Endothelial cell (in vitro differentiated cells): ENCODE results near the gene TMEM221. TPM values are rescaled to one million over a fixed set of nuclear protein-coding genes. Genes with fewer than 3 reads are reported as not detected.

Experiments
- DNase-seq: peaks from one replicate; pipeline ENCODE4 v3.0.0; 2021; ENCODE audit warnings: low spot score
- H3K27ac Mint-ChIP-seq: one replicate; pipeline ENCODE4 v1.8.0; 2021; ENCODE audit warnings: mixed read lengths, inconsistent platforms; ENCODE audit not compliant: unreplicated experiment
- H3K27me3 Mint-ChIP-seq: one replicate; pipeline ENCODE4 v1.8.0; 2021; ENCODE audit warnings: mild to moderate bottlenecking, moderate library complexity, mixed read lengths, inconsistent platforms; ENCODE audit not compliant: unreplicated experiment
- H3K36me3 Mint-ChIP-seq: one replicate; pipeline ENCODE4 v1.8.0; 2021; ENCODE audit warnings: mild to moderate bottlenecking, low read depth, mixed read lengths, inconsistent platforms; ENCODE audit not compliant: unreplicated experiment
- H3K4me1 Mint-ChIP-seq: one replicate; pipeline ENCODE4 v1.8.0; 2021; ENCODE audit warnings: mild to moderate bottlenecking, mixed read lengths, inconsistent platforms; ENCODE audit not compliant: unreplicated experiment
- H3K4me3 Mint-ChIP-seq: one replicate; pipeline ENCODE4 v1.8.0; 2021; ENCODE audit warnings: mild to moderate bottlenecking, mixed read lengths, inconsistent platforms; ENCODE audit not compliant: unreplicated experiment
- H3K9me3 Mint-ChIP-seq: one replicate; pipeline ENCODE4 v1.8.0; 2021; ENCODE audit warnings: mixed read lengths, inconsistent platforms; ENCODE audit not compliant: unreplicated experiment
- CTCF ChIP-seq: fragments of 200-600 bp; sonication (generic); IDR thresholded peaks from one replicate; pipeline ENCODE4 v1.5.0; 2021; ENCODE audit warnings: antibody characterized with exemption; ENCODE audit not compliant: unreplicated experiment
- total RNA-seq: library from RNA; stranded (reverse); fragmentation: NEBNext Ultra II Directional; extraction: Animal tissue kit (Norgen Biotek cat#: 25700); gene quantifications from one replicate; pipeline ENCODE4 v1.2.1, GENCODE V29; 2021; ENCODE audit not compliant: unreplicated experiment

Gene TMEM221
- total RNA-seq, 1 donor from 2014 or later, result 1.4 TPM

DNA sequence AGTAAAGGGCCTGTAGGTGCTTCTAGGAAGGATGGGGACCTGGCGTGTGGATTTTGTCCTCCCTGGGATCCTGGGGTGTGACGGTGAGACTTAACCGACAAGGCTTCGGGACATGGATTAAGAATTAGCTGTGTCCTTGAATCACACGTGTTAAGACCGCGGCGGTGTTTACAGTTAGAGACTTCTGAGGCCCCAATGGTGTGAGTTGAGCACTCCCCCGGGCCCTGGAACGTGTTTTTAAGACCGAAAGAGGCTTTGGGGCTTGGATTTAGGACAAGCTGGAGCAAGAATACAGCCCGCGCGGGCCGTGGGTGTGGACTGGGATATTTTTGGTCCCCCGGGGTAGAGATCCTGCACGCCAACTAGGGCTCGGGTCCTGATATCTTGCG, 20.6 kb upstream of the TMEM221 start:
- Mint-ChIP-seq H3K4me1 (peaks cover 27% of the 10 kb centered on the region), H3K27me3 (peaks cover 7% of the 10 kb centered on the region), H3K9me3 (no peaks in the 10 kb centered on the region), H3K36me3 (no peaks in the 10 kb centered on the region), H3K4me3 (peak overlapping the region; percentile 97), H3K27ac (peak overlapping the region; percentile 91)
- peak; percentile 19 for DNase-seq
- TF ChIP-seq CTCF, result no peak

DNA sequence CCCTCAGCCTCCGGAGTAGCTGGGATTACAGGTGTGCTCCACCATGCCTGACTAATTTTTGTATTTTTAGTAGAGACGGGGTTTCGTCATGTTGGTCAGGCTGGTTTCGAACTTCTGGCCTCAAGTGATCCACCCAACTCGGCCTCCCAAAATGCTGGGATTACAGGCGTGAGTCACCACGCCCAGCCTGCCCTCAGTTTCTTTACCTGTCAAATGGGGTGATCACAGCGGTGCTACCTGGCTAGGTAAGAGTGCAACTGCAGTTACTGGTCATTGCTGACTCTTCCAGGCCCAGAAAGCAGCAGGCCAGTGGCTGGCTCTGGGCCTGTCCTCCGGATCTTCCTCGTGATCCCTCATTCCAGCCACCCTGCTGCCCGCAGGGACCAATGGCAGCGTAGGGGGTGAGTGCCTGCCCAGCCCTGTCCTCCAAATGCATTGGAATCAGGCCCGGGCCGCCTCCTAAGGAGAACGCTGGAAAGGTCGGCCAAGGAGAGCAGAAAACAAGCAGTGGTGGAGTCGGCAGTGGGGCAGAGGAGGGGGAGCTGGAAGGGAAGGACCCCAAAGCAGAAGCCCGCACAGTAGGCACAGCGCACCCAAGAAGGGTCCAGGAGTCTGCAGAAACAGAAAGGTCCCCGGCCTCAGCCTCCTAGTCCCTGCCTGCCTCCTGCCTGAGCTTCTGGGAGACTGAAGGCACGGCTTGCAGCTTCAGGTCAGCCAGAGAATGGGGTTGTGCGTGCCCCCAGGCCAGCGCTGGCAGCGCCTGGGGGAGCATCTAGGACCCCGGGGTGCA, 20.0 kb upstream of the TMEM221 start:
- H3K4me1 Mint-ChIP-seq, result peaks cover 27% of the 10 kb centered on the region
- H3K4me3 Mint-ChIP-seq, result peak overlapping the region; percentile 97
- H3K36me3 Mint-ChIP-seq, result no peaks in the 10 kb centered on the region
- H3K27me3 Mint-ChIP-seq, result peaks cover 9% of the 10 kb centered on the region
- no peaks in the 10 kb centered on the region for H3K9me3 Mint-ChIP-seq
- H3K27ac Mint-ChIP-seq, result peak overlapping the region; percentile 91
- DNase-seq, result no peak
- TF ChIP-seq CTCF, result no peak

DNA sequence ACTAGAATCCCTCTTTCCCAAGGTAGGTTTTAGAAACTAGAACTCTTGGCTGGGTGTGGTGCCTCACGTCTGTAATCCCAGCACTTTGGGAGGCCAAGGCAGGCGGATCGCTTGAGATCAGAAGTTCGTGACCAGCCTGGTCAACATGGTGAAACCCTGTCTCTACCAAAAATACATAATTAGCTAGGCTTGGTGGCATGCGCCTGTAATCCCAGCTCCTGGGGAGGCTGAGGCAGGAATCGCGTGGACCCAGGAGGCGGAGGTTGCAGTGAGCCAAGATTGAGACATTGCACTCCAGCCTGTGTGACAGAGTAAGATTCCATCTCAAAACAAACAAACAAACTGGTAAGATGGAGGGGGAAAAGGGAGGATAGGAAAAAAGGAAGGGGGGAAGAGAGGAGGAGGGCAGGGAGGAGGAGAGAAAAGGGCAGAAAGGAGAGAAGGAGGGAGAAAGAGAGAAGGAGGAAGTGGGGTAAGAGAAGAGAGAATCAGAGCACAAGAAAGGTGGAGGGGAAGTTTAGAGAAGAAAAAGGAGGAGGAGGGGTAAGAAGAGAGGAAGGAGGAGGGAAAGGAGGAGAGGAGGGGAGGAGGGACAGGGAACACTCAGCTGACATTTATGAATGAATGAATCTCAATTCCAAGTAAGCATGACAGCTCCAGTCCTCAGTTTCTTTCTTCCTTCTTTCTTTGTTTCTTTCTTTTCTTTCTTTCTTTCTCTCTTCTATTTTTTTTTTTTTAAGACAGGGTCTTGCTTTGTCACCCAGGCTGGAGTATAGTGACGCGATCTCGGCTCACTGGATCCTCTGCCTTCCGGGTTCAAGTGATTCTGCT, 19.2 kb upstream of the TMEM221 start:
- H3K27ac Mint-ChIP-seq, result no peak overlapping the region

GRCh38 chr19:17466487-17466850, 18.0 kb upstream of the TMEM221 start:
- no peak overlapping the region for H3K27ac Mint-ChIP-seq
- peaks cover 24% of the 10 kb centered on the region for H3K4me1 Mint-ChIP-seq
- no peak for TF ChIP-seq CTCF
- H3K27me3 Mint-ChIP-seq, result peaks cover 7% of the 10 kb centered on the region
- H3K4me3 Mint-ChIP-seq, result no peak overlapping the region
- H3K9me3 Mint-ChIP-seq, result no peaks in the 10 kb centered on the region
- H3K36me3 Mint-ChIP-seq, result no peaks in the 10 kb centered on the region
- no peak for DNase-seq

More for the DNA sequence above, 19.2 kb upstream of the TMEM221 start:
- no peaks in the 10 kb centered on the region for H3K36me3 Mint-ChIP-seq
- no peaks in the 10 kb centered on the region for H3K9me3 Mint-ChIP-seq
- no peak overlapping the region for H3K4me3 Mint-ChIP-seq
- H3K4me1 Mint-ChIP-seq, result peaks cover 27% of the 10 kb centered on the region
- no peak for TF ChIP-seq CTCF
- peaks cover 9% of the 10 kb centered on the region for H3K27me3 Mint-ChIP-seq
- no peak for DNase-seq
